HCT116 (cell line): ENCODE measurements around the gene SAMD9L. TPM values are rescaled to one million over a fixed set of nuclear protein-coding genes. Genes with fewer than 3 reads are reported as not detected.

ENCODE experiments used
- ATAC-seq: fragments of 200-7000 bp; cut with Tn5 transposase; 2 replicates; pipeline ENCODE4 v1.9.1; 2020; ENCODE audit warnings: mild to moderate bottlenecking, moderate library complexity
- BruUV-seq: library from RNA; stranded (reverse); fragments of 400-500 nt; replicated peaks from 2 replicates; lab custom pipeline; 2021; lab: Mats Ljungman, UMichigan
- CTCF ChIA-PET: fragments of 300-600 bp; sonication (Branson Sonifier 250); formaldehyde crosslinking; loops from one replicate; lab custom pipeline; 2021; ENCODE audit warnings: antibody characterized with exemption; lab: Charles Lee
- POLR2A ChIA-PET: fragments of 300-600, 350-600 bp; sonication (Branson Sonifier 250); formaldehyde crosslinking; loops from one replicate; lab custom pipeline; 2021; ENCODE audit warnings: antibody characterized with exemption; lab: Charles Lee
- RAD21 ChIA-PET, 2 experiments: fragments of 300-600 bp; sonication (Branson Sonifier 250); formaldehyde crosslinking; loops; one replicate each; lab custom pipeline; 2023; ENCODE audit warnings: low total read pairs in 2 of 2; ENCODE audit not compliant: uncharacterized antibody in 2 of 2, unreplicated experiment in 2 of 2, low non-redundant PET in 1 of 2; lab: Charles Lee
- DNase-seq: peaks from one replicate; pipeline ENCODE4 v3.0.0-alpha.2; 2010; ENCODE audit warnings: low read depth, low spot score
- H2AFZ ChIP-seq: fragments of 200-600 bp; shearing (Covaris generic), sonication (generic); 2 replicates; pipeline ENCODE4 v1.6.1; 2017; ENCODE audit warnings: low read depth, mixed run types, mixed read lengths, antibody characterized with exemption, low read length; ENCODE audit not compliant: poor library complexity, severe bottlenecking
- H3K27ac ChIP-seq: 2 replicates; pipeline ENCODE4 v1.5.1; 2012; ENCODE audit warnings: low read depth, low read length
- H3K27me3 ChIP-seq: fragments of 200-600 bp; sonication (generic); 2 replicates; pipeline ENCODE4 v1.6.1; 2016; ENCODE audit warnings: mixed run types, low read length, mixed read lengths; ENCODE audit not compliant: insufficient read depth
- H3K36me3 ChIP-seq, 2 experiments: fragments of 200-500 bp in 1 of 2; fragments of 200-600 bp in 1 of 2; sonication (Bioruptor generic) in 1 of 2; sonication (generic) in 1 of 2; 2 replicates each; pipeline versions ENCODE4 v1.5.1 to v1.6.1; 2014 to 2016; ENCODE audit warnings: low read length in 2 of 2, inconsistent platforms in 1 of 2, mixed read lengths in 1 of 2, mixed run types in 1 of 2; ENCODE audit not compliant: insufficient read depth in 2 of 2, control insufficient read depth in 1 of 2
- H3K4me1 ChIP-seq, 2 experiments: fragments of 200-600 bp in 1 of 2; sonication (generic) in 1 of 2; 2 replicates each; pipeline versions ENCODE4 v1.5.1 to v1.6.1; 2012 to 2017; ENCODE audit warnings: low read length in 2 of 2, inconsistent platforms in 1 of 2, mild to moderate bottlenecking in 1 of 2, mixed read lengths in 1 of 2, mixed run types in 1 of 2, moderate library complexity in 1 of 2; ENCODE audit not compliant: insufficient read depth in 2 of 2, control insufficient read depth in 1 of 2
- H3K4me2 ChIP-seq: fragments of 200-600 bp; sonication (generic); 2 replicates; pipeline ENCODE4 v1.6.1; 2017; ENCODE audit warnings: mixed run types, low read length, mixed read lengths
- H3K4me3 ChIP-seq, 2 experiments: fragments of 200-600 bp in 1 of 2; sonication (generic) in 1 of 2; replicated peaks in 1 of 2; 2 replicates each; pipeline ENCODE4 v1.5.1; 2011 to 2016; ENCODE audit warnings: low read length in 2 of 2, control low read depth in 1 of 2, low read depth in 1 of 2, mild to moderate bottlenecking in 1 of 2, mixed read lengths in 1 of 2, mixed run types in 1 of 2
- H3K79me2 ChIP-seq: fragments of 200-600 bp; sonication (generic); 2 replicates; pipeline ENCODE4 v1.6.1; 2017; ENCODE audit warnings: mild to moderate bottlenecking, mixed run types, low read length, moderate library complexity, mixed read lengths; ENCODE audit not compliant: insufficient read depth
- H3K9ac ChIP-seq: fragments of 200-600 bp; sonication (generic); 2 replicates; pipeline ENCODE4 v1.6.1; 2016; ENCODE audit warnings: low read length, mixed read lengths
- H3K9me2 ChIP-seq: fragments of 200-600 bp; sonication (generic), shearing (Covaris generic); 2 replicates; pipeline ENCODE4 v1.6.1; 2017; ENCODE audit warnings: mixed run types, mild to moderate bottlenecking, moderate library complexity; ENCODE audit not compliant: insufficient read depth
- H3K9me3 ChIP-seq, 2 experiments: fragments of 200-500 bp in 1 of 2; fragments of 200-600 bp in 1 of 2; sonication (Bioruptor generic) in 1 of 2; sonication (generic) in 1 of 2; 2 replicates each; pipeline ENCODE4 v1.6.1; 2014 to 2017; ENCODE audit warnings: low read length in 2 of 2, mixed read lengths in 2 of 2, inconsistent platforms in 1 of 2, low read depth in 1 of 2, mild to moderate bottlenecking in 1 of 2, mixed run types in 1 of 2, moderate library complexity in 1 of 2; ENCODE audit not compliant: control insufficient read depth in 1 of 2, insufficient read depth in 1 of 2
- H4K20me1 ChIP-seq: fragments of 200-600 bp; sonication (generic), shearing (Covaris generic); 2 replicates; pipeline ENCODE4 v1.6.1; 2017; ENCODE audit warnings: mixed run types, mild to moderate bottlenecking, moderate library complexity; ENCODE audit not compliant: insufficient read depth
- CBX3 ChIP-seq: IDR thresholded peaks from 2 replicates; pipeline ENCODE4 v1.6.1; 2012; ENCODE audit warnings: low read depth
- CEBPB ChIP-seq: IDR thresholded peaks from 2 replicates; pipeline ENCODE4 v1.6.1; 2012; ENCODE audit warnings: low read depth
- EGR1 ChIP-seq: IDR thresholded peaks from 2 replicates; pipeline ENCODE4 v1.6.1; 2012; ENCODE audit warnings: low read depth
- ELF1 ChIP-seq: IDR thresholded peaks from 2 replicates; pipeline ENCODE4 v1.6.1; 2012; ENCODE audit warnings: low read depth, borderline replicate concordance
- EZH2 ChIP-seq: fragments of 200-600 bp; sonication (generic); IDR thresholded peaks from 2 replicates; pipeline ENCODE4 v1.6.1; 2017; ENCODE audit warnings: antibody characterized with exemption, mixed run types
- EZH2phosphoT487 ChIP-seq: fragments of 200-600 bp; IDR thresholded peaks from 2 replicates; pipeline ENCODE4 v1.6.1; 2018; ENCODE audit warnings: antibody characterized with exemption, borderline replicate concordance
- JUND ChIP-seq: IDR thresholded peaks from 2 replicates; pipeline ENCODE4 v1.6.1; 2012
- POLR2A ChIP-seq: IDR thresholded peaks from 2 replicates; pipeline ENCODE4 v1.7.0; 2011; ENCODE audit warnings: borderline replicate concordance; ENCODE audit not compliant: insufficient read depth, insufficient read length; ENCODE audit errors: extremely low read depth
- POLR2AphosphoS5 ChIP-seq: IDR thresholded peaks from 2 replicates; pipeline ENCODE4 v1.6.1; 2011; ENCODE audit warnings: mild to moderate bottlenecking, low read depth, low read length, moderate library complexity
- RAD21 ChIP-seq: IDR thresholded peaks from 2 replicates; pipeline ENCODE4 v1.6.1; 2012; ENCODE audit warnings: low read depth, mild to moderate bottlenecking
- SIN3A ChIP-seq: IDR thresholded peaks from 2 replicates; pipeline ENCODE4 v1.6.1; 2012; ENCODE audit warnings: low read depth
- SP1 ChIP-seq: IDR thresholded peaks from 2 replicates; pipeline ENCODE4 v1.6.1; 2012; ENCODE audit warnings: low read depth
- SRF ChIP-seq: IDR thresholded peaks from 2 replicates; pipeline ENCODE4 v1.6.1; 2012; ENCODE audit warnings: low read depth
- TCF7L2 ChIP-seq: IDR thresholded peaks from 2 replicates; pipeline ENCODE4 v1.7.0; 2011; ENCODE audit warnings: borderline replicate concordance, inconsistent platforms; ENCODE audit not compliant: insufficient read depth, insufficient read length; ENCODE audit errors: extremely low read depth
- ZFX ChIP-seq: fragments of 450-650 bp; IDR thresholded peaks from 2 replicates; pipeline ENCODE4 v1.6.1; 2017
- intact Hi-C: fragments of 100-400 bp; cut with micrococcal nuclease; formaldehyde crosslinking; loops from 2 replicates; pipeline ENCODE4 v1.10.0; 2022
- total RNA-seq: library from RNA; stranded (reverse); gene quantifications from one replicate; pipeline ENCODE4 v1.2.1, GENCODE V29; 2021; ENCODE audit not compliant: unreplicated experiment
- TF ChIP-seq, protein P1 (sequence below), 3 experiments: fragments of 200-600 bp in 1 of 3; sonication (generic) in 1 of 3; IDR thresholded peaks in 2 of 3; conservative IDR thresholded peaks in 1 of 3; 2 replicates each; pipeline ENCODE4 v1.5.1; 2012 to 2017; ENCODE audit warnings: low read depth in 2 of 3, low read length in 2 of 3, antibody characterized with exemption in 1 of 3, borderline replicate concordance in 1 of 3, control low read depth in 1 of 3, mild to moderate bottlenecking in 1 of 3, mixed read lengths in 1 of 3, mixed run types in 1 of 3, moderate library complexity in 1 of 3; ENCODE audit not compliant: insufficient read depth in 1 of 3
- TF ChIP-seq, protein P2 (sequence below): IDR thresholded peaks from 2 replicates; pipeline ENCODE4 v1.6.1; 2012
- TF ChIP-seq, protein P3 (sequence below): IDR thresholded peaks from 2 replicates; pipeline ENCODE4 v1.6.1; 2012
- TF ChIP-seq, protein P4 (sequence below): IDR thresholded peaks from 2 replicates; pipeline ENCODE4 v1.6.1; 2011; ENCODE audit warnings: mild to moderate bottlenecking, low read length, moderate library complexity; ENCODE audit not compliant: insufficient replicate concordance; ENCODE audit errors: extremely low read depth

Gene SAMD9L
- total RNA-seq, 1 experiment from 2014 or later, result 0.15 TPM

DNA sequence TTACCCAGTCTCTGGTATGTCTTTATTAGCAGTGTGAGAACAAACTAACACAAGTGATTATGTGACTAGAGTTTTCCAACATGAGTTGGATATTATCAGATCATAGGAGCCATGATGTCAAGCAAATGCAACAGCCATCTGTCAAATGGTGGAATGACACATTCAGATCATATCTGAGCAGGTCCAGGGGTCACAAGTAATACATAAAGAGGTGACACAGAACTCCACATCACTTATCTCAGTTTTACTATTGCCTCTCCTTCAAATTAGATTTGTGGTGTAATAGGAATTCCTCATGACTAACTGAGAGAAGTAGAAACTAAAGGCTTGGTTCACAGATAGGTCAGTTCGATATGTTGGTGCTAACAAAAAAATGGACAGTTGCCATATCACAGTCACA lies 12.2 kb upstream of the SAMD9L start:
- intact Hi-C loops, result no loop called here
- BruUV-seq, result no TSS peak
- ChIA-PET CTCF (no interaction called here), RAD21 (no interaction called here), POLR2A (no interaction called here)
- Histone ChIP-seq H3K4me2 (no peak overlapping the region), H3K36me3 (no peaks in the 10 kb centered on the region), H3K79me2 (no peaks in the 10 kb centered on the region), H3K27ac (no peak overlapping the region), H3K4me1 (no peaks in the 10 kb centered on the region)
- no peak for DNase-seq
- TF ChIP-seq EGR1, result no peak
- no peak for TF ChIP-seq CEBPB
- no peak for TF ChIP-seq CBX3
- TF ChIP-seq, all 23 proteins: peak for 0
- H3K4me3 ChIP-seq, result no peak overlapping the region
- H2AFZ ChIP-seq, result no peak overlapping the region
- H3K27me3 ChIP-seq, result no peaks in the 10 kb centered on the region
- ATAC-seq, result no peak
- no peaks in the 10 kb centered on the region for H3K9me2 ChIP-seq
- H3K9me3 ChIP-seq, result no peaks in the 10 kb centered on the region
- no peaks in the 10 kb centered on the region for H4K20me1 ChIP-seq
- H3K9ac ChIP-seq, result no peak overlapping the region

DNA sequence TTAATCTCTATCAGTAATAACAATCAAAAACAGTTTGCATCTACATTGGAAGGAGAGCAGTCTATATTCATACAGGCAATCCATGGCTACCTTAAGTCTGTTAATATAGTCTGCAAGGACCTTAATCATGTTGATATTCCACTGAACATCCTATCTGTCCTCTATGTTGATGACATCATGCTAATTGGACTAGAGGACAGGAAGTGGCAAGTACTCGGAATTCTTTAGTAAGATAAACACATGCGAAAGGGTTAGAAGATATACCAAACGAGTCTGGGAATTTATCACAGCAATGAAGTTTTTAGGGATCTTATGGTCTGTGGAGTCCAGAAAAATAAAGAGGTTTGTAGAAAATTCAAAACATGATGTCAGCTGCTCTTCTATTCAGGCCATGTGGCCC lies 11.3 kb upstream of the SAMD9L start:
- Histone ChIP-seq H3K9ac (no peak overlapping the region), H4K20me1 (no peaks in the 10 kb centered on the region), H3K9me3 (no peaks in the 10 kb centered on the region), H3K36me3 (no peaks in the 10 kb centered on the region), H3K4me3 (no peak overlapping the region), H2AFZ (no peak overlapping the region), H3K9me2 (no peaks in the 10 kb centered on the region), H3K27ac (no peak overlapping the region), H3K4me2 (no peak overlapping the region), H3K27me3 (no peaks in the 10 kb centered on the region), H3K79me2 (no peaks in the 10 kb centered on the region), H3K4me1 (no peaks in the 10 kb centered on the region)
- intact Hi-C loops, result no loop called here
- DNase-seq (no peak), ATAC-seq (no peak)
- ChIA-PET CTCF (no interaction called here), POLR2A (no interaction called here), RAD21 (no interaction called here)
- no TSS peak for BruUV-seq
- TF ChIP-seq, protein P1, sequence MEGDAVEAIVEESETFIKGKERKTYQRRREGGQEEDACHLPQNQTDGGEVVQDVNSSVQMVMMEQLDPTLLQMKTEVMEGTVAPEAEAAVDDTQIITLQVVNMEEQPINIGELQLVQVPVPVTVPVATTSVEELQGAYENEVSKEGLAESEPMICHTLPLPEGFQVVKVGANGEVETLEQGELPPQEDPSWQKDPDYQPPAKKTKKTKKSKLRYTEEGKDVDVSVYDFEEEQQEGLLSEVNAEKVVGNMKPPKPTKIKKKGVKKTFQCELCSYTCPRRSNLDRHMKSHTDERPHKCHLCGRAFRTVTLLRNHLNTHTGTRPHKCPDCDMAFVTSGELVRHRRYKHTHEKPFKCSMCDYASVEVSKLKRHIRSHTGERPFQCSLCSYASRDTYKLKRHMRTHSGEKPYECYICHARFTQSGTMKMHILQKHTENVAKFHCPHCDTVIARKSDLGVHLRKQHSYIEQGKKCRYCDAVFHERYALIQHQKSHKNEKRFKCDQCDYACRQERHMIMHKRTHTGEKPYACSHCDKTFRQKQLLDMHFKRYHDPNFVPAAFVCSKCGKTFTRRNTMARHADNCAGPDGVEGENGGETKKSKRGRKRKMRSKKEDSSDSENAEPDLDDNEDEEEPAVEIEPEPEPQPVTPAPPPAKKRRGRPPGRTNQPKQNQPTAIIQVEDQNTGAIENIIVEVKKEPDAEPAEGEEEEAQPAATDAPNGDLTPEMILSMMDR (IDR thresholded peaks at IDR 0.05 in 2 of 3, conservative IDR thresholded peaks at IDR 0.05 in 1 of 3; ENCODE audit: borderline replicate concordance in 1 of 3, insufficient read depth in 1 of 3, low read depth in 2 of 3, low read length in 2 of 3), result no peak
- TF ChIP-seq SIN3A (no peak), EZH2 (no peak), EGR1 (no peak), POLR2A (no peak), TCF7L2 (no peak), RAD21 (no peak), ZFX (no peak), POLR2AphosphoS5 (no peak), SRF (no peak), EZH2phosphoT487 (no peak), CEBPB (no peak), SP1 (no peak), JUND (no peak), ELF1 (no peak)
- TF ChIP-seq, protein P2, sequence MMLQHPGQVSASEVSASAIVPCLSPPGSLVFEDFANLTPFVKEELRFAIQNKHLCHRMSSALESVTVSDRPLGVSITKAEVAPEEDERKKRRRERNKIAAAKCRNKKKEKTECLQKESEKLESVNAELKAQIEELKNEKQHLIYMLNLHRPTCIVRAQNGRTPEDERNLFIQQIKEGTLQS, result no peak
- TF ChIP-seq, protein P3, sequence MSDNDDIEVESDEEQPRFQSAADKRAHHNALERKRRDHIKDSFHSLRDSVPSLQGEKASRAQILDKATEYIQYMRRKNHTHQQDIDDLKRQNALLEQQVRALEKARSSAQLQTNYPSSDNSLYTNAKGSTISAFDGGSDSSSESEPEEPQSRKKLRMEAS, result no peak
- TF ChIP-seq, protein P4, sequence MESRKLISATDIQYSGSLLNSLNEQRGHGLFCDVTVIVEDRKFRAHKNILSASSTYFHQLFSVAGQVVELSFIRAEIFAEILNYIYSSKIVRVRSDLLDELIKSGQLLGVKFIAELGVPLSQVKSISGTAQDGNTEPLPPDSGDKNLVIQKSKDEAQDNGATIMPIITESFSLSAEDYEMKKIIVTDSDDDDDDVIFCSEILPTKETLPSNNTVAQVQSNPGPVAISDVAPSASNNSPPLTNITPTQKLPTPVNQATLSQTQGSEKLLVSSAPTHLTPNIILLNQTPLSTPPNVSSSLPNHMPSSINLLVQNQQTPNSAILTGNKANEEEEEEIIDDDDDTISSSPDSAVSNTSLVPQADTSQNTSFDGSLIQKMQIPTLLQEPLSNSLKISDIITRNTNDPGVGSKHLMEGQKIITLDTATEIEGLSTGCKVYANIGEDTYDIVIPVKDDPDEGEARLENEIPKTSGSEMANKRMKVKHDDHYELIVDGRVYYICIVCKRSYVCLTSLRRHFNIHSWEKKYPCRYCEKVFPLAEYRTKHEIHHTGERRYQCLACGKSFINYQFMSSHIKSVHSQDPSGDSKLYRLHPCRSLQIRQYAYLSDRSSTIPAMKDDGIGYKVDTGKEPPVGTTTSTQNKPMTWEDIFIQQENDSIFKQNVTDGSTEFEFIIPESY, result no peak
